Activated naive CD4-positive, alpha-beta T cell treated with anti-CD3 and anti-CD28 coated beads, Interleukin-2, amount 10 ng/mL, durations not matched to agents 7 days and 5 days (primary cell): ENCODE measurements around the gene GLE1.

Experiments used
- CTCF ChIA-PET: fragments of 350-600 bp; sonication (Branson Sonifier 250); formaldehyde crosslinking; loops from one replicate; lab custom pipeline; 2021; ENCODE audit warnings: antibody characterized with exemption; lab: Charles Lee
- DNase-seq: peaks from one replicate; pipeline ENCODE4 v3.0.0-alpha.2; 2020
- H3K27ac Mint-ChIP-seq: one replicate; pipeline ENCODE4 v1.8.0; 2021; ENCODE audit warnings: mild to moderate bottlenecking, moderate library complexity, mixed read lengths
- H3K27me3 Mint-ChIP-seq: one replicate; pipeline ENCODE4 v1.8.0; 2021; ENCODE audit warnings: mild to moderate bottlenecking, mixed read lengths
- H3K36me3 Mint-ChIP-seq: one replicate; pipeline ENCODE4 v1.8.0; 2021; ENCODE audit warnings: mixed read lengths
- H3K4me1 Mint-ChIP-seq: one replicate; pipeline ENCODE4 v1.8.0; 2021; ENCODE audit warnings: mixed read lengths
- H3K4me3 Mint-ChIP-seq: one replicate; pipeline ENCODE4 v1.8.0; 2021; ENCODE audit warnings: mild to moderate bottlenecking, moderate library complexity, mixed read lengths
- H3K9me3 Mint-ChIP-seq: one replicate; pipeline ENCODE4 v1.8.0; 2021; ENCODE audit warnings: mixed read lengths

GLE1 gene

DNA sequence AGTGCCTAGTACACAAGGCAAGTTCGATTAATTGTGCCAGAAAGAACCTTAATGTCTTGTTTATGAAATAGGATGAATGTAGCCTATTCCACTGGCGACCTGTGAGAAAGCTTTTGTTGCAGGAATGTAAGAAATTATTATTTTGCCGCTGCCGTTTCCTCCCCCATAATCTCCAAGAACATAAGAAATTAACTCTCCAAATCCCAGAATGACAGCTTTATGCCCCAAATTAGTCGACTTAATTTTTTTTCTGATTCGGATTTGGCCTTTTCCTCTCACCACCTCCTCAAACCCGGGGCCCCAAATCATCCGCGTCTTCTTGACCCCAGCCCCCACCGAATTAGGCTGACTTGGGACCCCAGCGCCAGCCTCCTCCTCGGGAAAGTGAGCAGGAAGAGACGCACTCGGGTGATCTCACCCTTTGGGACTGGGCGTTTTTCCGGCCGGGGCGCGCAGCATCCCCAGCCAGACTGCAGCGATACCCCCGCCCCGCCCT, 47.2 kb downstream of the GLE1 start:
- Mint-ChIP-seq H3K27me3 (no peaks in the 10 kb centered on the region), H3K36me3 (peaks cover under 1% of the 10 kb centered on the region), H3K9me3 (no peaks in the 10 kb centered on the region), H3K4me3 (peak overlapping the region; percentile 94), H3K27ac (peak overlapping the region; percentile 97), H3K4me1 (peaks cover 26% of the 10 kb centered on the region)
- no peak for DNase-seq
- CTCF ChIA-PET = interaction anchor here (1.0 to 2.6 kb wide), 2 partner anchors 10 to 113 kb away, joined by 3 to 8 read pairs; no protein-coding TSS in a partner anchor

DNA sequence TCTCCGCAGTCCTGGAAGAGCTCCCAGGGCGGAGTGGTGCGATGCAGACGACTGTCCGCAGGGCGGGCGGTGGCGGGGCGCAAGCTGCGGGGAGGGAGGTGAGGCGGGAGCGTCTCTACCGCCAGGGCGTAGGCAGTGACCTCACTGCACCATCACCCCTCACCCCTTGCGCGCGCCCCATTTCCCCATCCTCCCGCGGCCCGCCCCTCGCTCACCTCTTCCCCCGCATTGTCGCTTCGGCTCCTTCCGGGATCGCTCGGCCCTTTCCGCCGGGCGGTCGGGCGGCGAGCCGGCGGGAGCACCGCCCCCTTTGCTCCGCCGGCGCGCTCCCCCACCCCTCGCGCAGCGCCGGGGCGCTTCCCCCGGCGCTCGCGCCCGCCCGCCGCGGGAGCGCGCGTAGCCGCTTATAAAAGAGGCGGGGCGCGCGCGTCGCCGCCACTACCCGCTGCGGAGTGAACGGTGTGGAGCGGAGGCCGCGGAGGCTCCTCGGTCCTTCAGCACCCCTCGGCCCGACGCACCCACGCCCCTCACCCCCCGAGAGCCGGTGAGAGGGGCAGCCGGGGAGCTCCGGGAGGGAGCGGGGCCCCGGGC, 47.7 kb downstream of the GLE1 start, which contains the start of gene SPTAN1:
TSS of gene SPTAN1 (plus strand) at position 435 of the 591 bp plus-strand sequence. CDS start 14,154 bp downstream, outside the sequence.
- Mint-ChIP-seq H3K36me3 (peaks cover 6% of the 10 kb centered on the region), H3K4me3 (peak within 1 kb of the TSS; percentile 94), H3K27ac (peak within 1 kb of the TSS; percentile 97), H3K4me1 (peaks cover 26% of the 10 kb centered on the region), H3K27me3 (no peaks in the 10 kb centered on the region), H3K9me3 (no peaks in the 10 kb centered on the region)
- CTCF ChIA-PET = interaction anchor here (2.6 kb wide), 1 partner anchor 113 kb away, joined by 8 read pairs; no protein-coding TSS in a partner anchor
- peak; percentile 97 for DNase-seq

GRCh38 chr9:128552744-128553440, 48.4 kb downstream of the GLE1 start:
- Mint-ChIP-seq H3K9me3 (no peaks in the 10 kb centered on the region), H3K4me1 (peaks cover 27% of the 10 kb centered on the region), H3K27ac (no peak overlapping the region), H3K27me3 (no peaks in the 10 kb centered on the region), H3K36me3 (peaks cover 9% of the 10 kb centered on the region), H3K4me3 (no peak overlapping the region)
- CTCF ChIA-PET = no interaction called here
- DNase-seq = peak; percentile 69

- Mint-ChIP-seq H3K36me3 (peaks cover 9% of the 10 kb centered on the region), H3K27ac (no peak overlapping the region), H3K9me3 (no peaks in the 10 kb centered on the region), H3K27me3 (no peaks in the 10 kb centered on the region), H3K4me1 (peaks cover 32% of the 10 kb centered on the region), H3K4me3 (no peak overlapping the region)
- DNase-seq = no peak
- CTCF ChIA-PET = no interaction called here
Observed at GRCh38 chr9:128553728-128554127, 49.2 kb downstream of the GLE1 start.

GRCh38 chr9:128554155-128554862, 49.8 kb downstream of the GLE1 start:
- peaks cover 38% of the 10 kb centered on the region for H3K4me1 Mint-ChIP-seq
- CTCF ChIA-PET = no interaction called here

DNA sequence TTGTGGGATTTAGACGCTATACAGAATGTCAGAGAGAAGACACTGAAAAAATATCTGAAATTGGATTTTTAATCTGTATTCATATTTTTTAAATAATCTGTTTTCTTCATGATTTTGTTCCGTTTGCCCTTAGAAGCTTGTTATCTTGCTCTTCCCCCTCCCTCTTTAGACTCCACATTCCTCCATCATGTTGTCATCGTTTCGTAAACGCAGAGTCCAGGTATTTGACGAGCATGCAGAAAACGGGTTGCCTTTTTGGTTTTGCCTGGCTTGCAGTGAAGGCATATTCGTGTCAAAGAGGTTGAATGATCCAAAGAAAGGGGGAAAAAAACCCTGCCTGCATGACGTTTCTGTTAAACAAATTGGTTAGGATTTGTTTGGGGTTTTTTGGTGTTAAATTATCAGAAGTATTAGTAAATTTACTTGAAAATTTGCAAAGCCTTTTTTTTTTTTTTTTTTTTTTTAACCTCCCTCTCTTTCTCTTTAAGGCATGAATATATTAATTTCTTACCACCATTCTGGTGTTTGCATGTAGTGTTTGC, 50.7 kb downstream of the GLE1 start:
- H3K4me1 Mint-ChIP-seq = peaks cover 34% of the 10 kb centered on the region
- CTCF ChIA-PET = no interaction called here
- no peak overlapping the region for H3K27ac Mint-ChIP-seq
- H3K9me3 Mint-ChIP-seq = no peaks in the 10 kb centered on the region
- DNase-seq = no peak
- H3K36me3 Mint-ChIP-seq = peaks cover 13% of the 10 kb centered on the region
- H3K4me3 Mint-ChIP-seq = no peak overlapping the region
- no peaks in the 10 kb centered on the region for H3K27me3 Mint-ChIP-seq

More at GRCh38 chr9:128554155-128554862, 49.8 kb downstream of the GLE1 start:
- H3K27ac Mint-ChIP-seq = no peak overlapping the region
- H3K9me3 Mint-ChIP-seq = no peaks in the 10 kb centered on the region
- peak; percentile 25 for DNase-seq
- H3K27me3 Mint-ChIP-seq = no peaks in the 10 kb centered on the region
- H3K4me3 Mint-ChIP-seq = no peak overlapping the region
- H3K36me3 Mint-ChIP-seq = peaks cover 13% of the 10 kb centered on the region

GRCh38 chr9:128556276-128556675, 51.8 kb downstream of the GLE1 start:
- H3K27me3 Mint-ChIP-seq = no peaks in the 10 kb centered on the region
- CTCF ChIA-PET = no interaction called here
- H3K4me3 Mint-ChIP-seq = no peak overlapping the region
- peaks cover 23% of the 10 kb centered on the region for H3K4me1 Mint-ChIP-seq
- no peaks in the 10 kb centered on the region for H3K9me3 Mint-ChIP-seq
- H3K27ac Mint-ChIP-seq = no peak overlapping the region
- DNase-seq = no peak
- H3K36me3 Mint-ChIP-seq = peaks cover 13% of the 10 kb centered on the region

DNA sequence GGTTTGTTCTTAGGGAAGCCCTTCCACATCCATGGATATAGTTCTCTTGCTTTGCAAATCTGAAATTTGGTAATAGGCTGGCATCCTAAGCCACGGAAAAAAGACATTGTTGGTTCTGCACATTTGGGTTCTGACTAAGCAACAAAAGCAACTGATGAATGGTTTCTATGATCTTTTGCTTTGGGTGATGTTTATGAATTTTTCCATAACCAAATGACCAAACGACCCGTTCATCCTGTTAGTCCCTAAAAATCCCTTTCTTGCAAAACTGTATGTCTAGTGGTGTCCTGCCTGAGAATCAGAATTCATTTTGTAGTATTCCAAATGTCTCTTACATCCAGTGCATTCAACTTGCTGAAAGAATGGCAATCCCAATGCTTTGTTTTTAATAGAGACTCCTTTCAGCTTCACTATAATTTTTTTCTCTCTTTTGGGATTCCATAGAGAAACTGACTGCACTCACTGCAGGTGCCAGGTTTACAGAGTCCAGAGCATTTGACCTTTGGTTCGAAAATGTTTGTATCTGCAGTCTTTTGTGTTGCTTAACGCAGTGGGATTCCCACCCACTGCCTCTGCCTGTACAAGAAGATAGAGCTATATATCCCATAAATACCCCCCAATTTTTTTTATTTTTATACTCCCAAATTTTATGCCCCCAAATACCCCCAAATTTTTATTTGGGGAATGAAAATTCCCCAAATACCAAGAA, 52.6 kb downstream of the GLE1 start:
- Mint-ChIP-seq H3K27ac (peak overlapping the region; percentile 49), H3K36me3 (peaks cover 17% of the 10 kb centered on the region)

DNA sequence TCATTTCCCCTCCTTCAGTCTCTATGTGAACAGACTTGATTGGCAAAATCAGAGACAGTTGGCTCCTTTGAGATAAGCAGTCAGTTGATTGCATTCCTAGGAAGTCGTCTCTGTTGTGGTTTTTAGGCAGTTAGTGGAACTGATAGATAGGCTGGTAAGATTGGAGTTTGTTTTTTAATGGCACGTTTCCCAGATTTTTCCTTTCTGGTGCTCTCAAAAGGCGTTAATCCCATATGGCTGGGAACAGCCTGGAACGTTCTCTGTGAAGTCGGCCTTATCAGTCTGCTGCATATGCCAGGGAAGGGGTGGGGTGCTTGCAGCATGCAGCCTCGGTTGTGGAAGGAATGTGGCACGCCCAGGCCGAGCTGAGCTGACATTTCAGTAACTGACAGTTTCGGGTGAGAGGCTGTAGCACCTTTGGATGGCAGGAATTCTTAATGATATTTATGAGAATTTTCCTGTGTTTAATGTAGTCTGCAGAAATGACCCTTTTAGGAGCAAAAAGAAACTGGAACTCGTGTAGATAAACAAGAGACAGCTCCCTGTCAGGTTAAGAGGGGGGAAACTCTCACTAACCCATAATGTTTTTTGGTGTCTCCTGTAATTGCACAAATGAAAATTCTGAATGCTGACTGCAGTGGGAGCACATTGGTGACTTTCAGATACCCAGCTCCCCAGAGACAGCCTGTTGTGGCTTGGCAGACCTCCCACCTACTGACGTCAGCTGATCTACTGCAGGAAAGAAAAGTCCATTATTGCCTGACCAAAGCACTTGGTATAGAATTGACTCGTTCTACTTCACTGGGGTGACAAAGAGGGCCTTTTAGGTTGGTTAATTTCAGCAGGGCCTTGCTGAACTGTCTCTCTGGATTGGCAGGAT, 54.2 kb downstream of the GLE1 start:
- Mint-ChIP-seq H3K9me3 (no peaks in the 10 kb centered on the region), H3K36me3 (peaks cover 21% of the 10 kb centered on the region), H3K4me3 (no peak overlapping the region), H3K27me3 (no peaks in the 10 kb centered on the region), H3K4me1 (peaks cover 19% of the 10 kb centered on the region), H3K27ac (peak overlapping the region; percentile 34)
- DNase-seq = no peak
- CTCF ChIA-PET = interaction anchor here (0.6 kb wide), 1 partner anchor 204 kb away, joined by 3 read pairs; no protein-coding TSS in a partner anchor

More for the DNA sequence above, 52.6 kb downstream of the GLE1 start:
- CTCF ChIA-PET = no interaction called here
- Mint-ChIP-seq H3K27me3 (no peaks in the 10 kb centered on the region), H3K9me3 (no peaks in the 10 kb centered on the region), H3K4me3 (no peak overlapping the region), H3K4me1 (peaks cover 19% of the 10 kb centered on the region)
- DNase-seq = no peak

DNA sequence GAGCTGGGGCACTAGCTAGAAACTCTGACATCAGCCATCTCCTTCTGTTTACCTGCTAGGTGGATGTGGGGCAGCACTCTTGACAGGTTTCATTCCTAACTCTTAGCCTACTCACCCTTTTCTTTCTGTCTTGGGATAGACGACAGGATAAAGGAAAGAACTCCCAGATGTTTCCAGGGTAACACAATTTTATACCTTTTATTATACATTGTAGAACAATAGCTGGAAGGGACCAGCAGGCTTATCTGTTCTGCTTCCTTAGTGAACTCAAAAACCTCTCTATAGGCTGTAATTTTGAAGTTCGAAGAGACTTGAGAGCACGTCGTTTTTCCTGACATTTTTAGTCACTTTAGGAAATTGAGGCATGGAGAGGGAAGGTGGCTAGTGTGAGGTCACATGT, 61.1 kb downstream of the GLE1 start:
- Mint-ChIP-seq H3K9me3 (no peaks in the 10 kb centered on the region), H3K4me3 (no peak overlapping the region), H3K27ac (no peak overlapping the region), H3K36me3 (peaks cover 43% of the 10 kb centered on the region), H3K4me1 (peaks cover 6% of the 10 kb centered on the region), H3K27me3 (no peaks in the 10 kb centered on the region)
- CTCF ChIA-PET = no interaction called here
- no peak for DNase-seq

- Mint-ChIP-seq H3K9me3 (no peaks in the 10 kb centered on the region), H3K27me3 (no peaks in the 10 kb centered on the region), H3K36me3 (peaks cover 41% of the 10 kb centered on the region), H3K4me1 (peaks cover 3% of the 10 kb centered on the region), H3K4me3 (no peak overlapping the region), H3K27ac (no peak overlapping the region)
- CTCF ChIA-PET = no interaction called here
- DNase-seq = no peak
Observed at GRCh38 chr9:128568470-128569078, 64.1 kb downstream of the GLE1 start.

- H3K36me3 Mint-ChIP-seq = peaks cover 54% of the 10 kb centered on the region
- no peaks in the 10 kb centered on the region for H3K27me3 Mint-ChIP-seq
- H3K9me3 Mint-ChIP-seq = no peaks in the 10 kb centered on the region
- peak overlapping the region; percentile 79 for H3K27ac Mint-ChIP-seq
- H3K4me1 Mint-ChIP-seq = peaks cover 16% of the 10 kb centered on the region
- CTCF ChIA-PET = no interaction called here
- H3K4me3 Mint-ChIP-seq = no peak overlapping the region
- no peak for DNase-seq
Observed at GRCh38 chr9:128575469-128575868, 71.0 kb downstream of the GLE1 start.
